Measurements from ENCODE around the gene PGLYRP3.

PGLYRP3 gene

GRCh38 chr1:153288634-153289275 is 24.0 kb downstream of the PGLYRP3 start:
- Histone ChIP-seq H3K27me3 (ENCODE audit: control insufficient read depth, low read length) (no peaks in the 10 kb centered on the region), H3K4me2 (ENCODE audit: low read length) (no peak overlapping the region), H3K36me3 (ENCODE audit: control insufficient read depth, low read length) (no peaks in the 10 kb centered on the region), H3K79me2 (ENCODE audit: control insufficient read depth, low read length) (no peaks in the 10 kb centered on the region), H3K9me3 (ENCODE audit: control insufficient read depth, insufficient read depth, low read length) (no peaks in the 10 kb centered on the region), H4K20me1 (ENCODE audit: control insufficient read depth, insufficient read depth, low read depth, low read length) (no peaks in the 10 kb centered on the region), H3K27ac (ENCODE audit: low read depth, low read length) (no peak overlapping the region), H3K4me1 (ENCODE audit: control insufficient read depth, low read length) (no peaks in the 10 kb centered on the region), H3K4me3 (ENCODE audit: low read length) (no peak overlapping the region), H3F3A (ENCODE audit: control insufficient read depth, insufficient read depth) (no peaks in the 10 kb centered on the region), H3K9me2 (replicated peaks; ENCODE audit: control insufficient read depth, low read length) (no peaks in the 10 kb centered on the region)
- TF ChIP-seq EZH2phosphoT487 (IDR thresholded peaks at IDR 0.05; ENCODE audit: borderline replicate concordance, low read length), result no peak
- peak; percentile 79 for TF ChIP-seq CTCF (IDR thresholded peaks at IDR 0.05; ENCODE audit: low read depth, low read length, poor library complexity, severe bottlenecking)

- no peaks in the 10 kb centered on the region for H3K79me2 ChIP-seq (ENCODE audit: control insufficient read depth, low read length)
- H3K9me2 ChIP-seq (replicated peaks; ENCODE audit: control insufficient read depth, low read length), result no peaks in the 10 kb centered on the region
- H3K9me3 ChIP-seq (ENCODE audit: control insufficient read depth, insufficient read depth, low read length), result no peaks in the 10 kb centered on the region
- H3K36me3 ChIP-seq (ENCODE audit: control insufficient read depth, low read length), result no peaks in the 10 kb centered on the region
- TF ChIP-seq EZH2phosphoT487 (IDR thresholded peaks at IDR 0.05; ENCODE audit: borderline replicate concordance, low read length) (no peak), CTCF (IDR thresholded peaks at IDR 0.05; ENCODE audit: low read depth, low read length, poor library complexity, severe bottlenecking) (peak; percentile 74)
- H3K27me3 ChIP-seq (ENCODE audit: control insufficient read depth, low read length), result no peaks in the 10 kb centered on the region; the same call in 1 of the 2 replicates
- no peaks in the 10 kb centered on the region for H3F3A ChIP-seq (ENCODE audit: control insufficient read depth, insufficient read depth)
- no peaks in the 10 kb centered on the region for H3K4me1 ChIP-seq (ENCODE audit: control insufficient read depth, low read length)
- no peaks in the 10 kb centered on the region for H4K20me1 ChIP-seq (ENCODE audit: control insufficient read depth, insufficient read depth, low read depth, low read length)
- H3K4me2 ChIP-seq (ENCODE audit: low read length), result no peak overlapping the region
- no peak overlapping the region for H3K27ac ChIP-seq (ENCODE audit: low read depth, low read length)
- no peak overlapping the region for H3K4me3 ChIP-seq (ENCODE audit: low read length)
These were observed 34.9 kb downstream of the PGLYRP3 start for GRCh38 chr1:153277852-153278251.

- no peak overlapping the region for H3K4me3 ChIP-seq (ENCODE audit: low read length)
- no peaks in the 10 kb centered on the region for H4K20me1 ChIP-seq (ENCODE audit: control insufficient read depth, insufficient read depth, low read depth, low read length)
- H3K4me1 ChIP-seq (ENCODE audit: control insufficient read depth, low read length), result no peaks in the 10 kb centered on the region
- H3K4me2 ChIP-seq (ENCODE audit: low read length), result no peak overlapping the region
- no peak for TF ChIP-seq CTCF (IDR thresholded peaks at IDR 0.05; ENCODE audit: low read depth, low read length, poor library complexity, severe bottlenecking)
- no peak for TF ChIP-seq EZH2phosphoT487 (IDR thresholded peaks at IDR 0.05; ENCODE audit: borderline replicate concordance, low read length)
- no peaks in the 10 kb centered on the region for H3K9me3 ChIP-seq (ENCODE audit: control insufficient read depth, insufficient read depth, low read length)
- H3K27ac ChIP-seq (ENCODE audit: low read depth, low read length), result no peak overlapping the region
- no peaks in the 10 kb centered on the region for H3F3A ChIP-seq (ENCODE audit: control insufficient read depth, insufficient read depth)
- H3K79me2 ChIP-seq (ENCODE audit: control insufficient read depth, low read length), result no peaks in the 10 kb centered on the region
- no peaks in the 10 kb centered on the region for H3K36me3 ChIP-seq (ENCODE audit: control insufficient read depth, low read length)
- H3K27me3 ChIP-seq (ENCODE audit: control insufficient read depth, low read length), result peaks cover 3% of the 10 kb centered on the region; the same call in 1 of the 2 replicates
- no peaks in the 10 kb centered on the region for H3K9me2 ChIP-seq (replicated peaks; ENCODE audit: control insufficient read depth, low read length)
These were observed 40.6 kb downstream of the PGLYRP3 start for GRCh38 chr1:153272186-153272585.

All from DOHH2 (cell line).